Stimulated activated CD8-positive, alpha-beta memory T cell treated with anti-CD3 and anti-CD28 coated beads, Interleukin-2, amount 100 ng/mL, for 48 hours (primary cell): ENCODE results near the gene CCDC9.
A peak's percentile ranks its signal among the peaks of the same experiment; 100 is the strongest.
"Not testable (repeated sequence)": the region's sequence is repeated elsewhere in the genome, so short reads cannot be mapped to it uniquely, and the experiment has no call there.

Experiments used
- DNase-seq, 2 donors: peaks; one replicate each; pipeline ENCODE4 v3.0.0-alpha.2; 2020; ENCODE audit warnings: low read depth in 2 of 2

Gene CCDC9

DNA sequence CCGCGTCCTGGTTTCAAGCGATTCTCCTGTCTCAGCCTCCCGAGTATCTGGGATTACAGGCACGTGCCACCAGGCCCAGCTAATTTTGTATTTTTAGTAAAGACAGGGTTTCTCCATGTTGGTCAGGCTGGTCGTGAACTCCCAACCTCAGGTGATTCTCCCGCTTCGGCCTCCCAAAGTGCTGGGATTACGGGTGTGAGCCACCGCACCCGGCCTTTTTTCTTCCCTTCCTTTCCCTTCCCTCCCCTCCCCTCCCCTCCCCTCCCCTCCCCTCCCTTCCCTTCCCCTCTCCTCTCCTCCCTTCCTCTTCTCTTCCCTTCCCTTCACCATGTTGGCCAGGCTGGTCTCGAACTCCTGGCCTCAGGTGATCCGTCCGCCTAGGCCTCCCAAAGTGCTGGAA is 44.5 kb downstream of the CCDC9 start:
- DNase-seq, result not testable (repeated sequence)

DNA sequence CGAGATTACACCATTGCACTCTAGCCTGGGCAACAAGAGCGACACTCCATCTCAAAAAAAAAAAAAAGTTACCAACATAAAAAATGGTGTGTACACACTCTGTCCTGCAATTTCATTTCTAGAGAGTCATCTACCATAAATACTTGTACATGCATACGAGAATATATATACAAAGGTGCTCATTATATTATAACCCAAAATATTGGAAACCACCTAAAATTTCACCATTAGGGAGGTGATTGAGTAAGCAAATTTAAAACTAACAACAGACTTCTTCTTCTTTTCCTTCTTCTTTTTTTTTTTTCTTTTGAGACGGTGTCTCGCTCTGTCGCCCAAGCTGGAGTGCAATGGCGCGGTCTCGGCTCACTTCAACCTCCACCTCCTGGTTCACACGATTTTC is 45.9 kb downstream of the CCDC9 start:
- DNase-seq, result no peak

DNA sequence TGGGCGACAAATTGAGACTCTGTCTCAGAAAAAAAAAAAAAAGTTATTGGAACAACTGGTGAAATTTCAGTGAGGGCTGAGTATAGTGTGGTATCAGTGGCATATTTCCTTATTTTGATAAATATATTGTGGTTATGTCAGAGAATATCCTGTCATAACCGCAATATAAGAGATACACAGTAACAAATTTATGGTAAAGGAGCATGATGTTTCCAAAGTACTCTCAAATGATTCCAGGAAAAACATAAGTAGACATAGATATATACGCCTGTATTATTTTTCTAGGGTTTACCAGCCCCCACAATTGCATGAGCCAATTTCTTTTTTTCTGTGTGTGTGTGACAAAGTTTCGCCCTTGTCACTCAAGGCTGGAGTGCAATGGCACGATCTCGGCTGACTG is 47.6 kb downstream of the CCDC9 start:
- no peak for DNase-seq

DNA sequence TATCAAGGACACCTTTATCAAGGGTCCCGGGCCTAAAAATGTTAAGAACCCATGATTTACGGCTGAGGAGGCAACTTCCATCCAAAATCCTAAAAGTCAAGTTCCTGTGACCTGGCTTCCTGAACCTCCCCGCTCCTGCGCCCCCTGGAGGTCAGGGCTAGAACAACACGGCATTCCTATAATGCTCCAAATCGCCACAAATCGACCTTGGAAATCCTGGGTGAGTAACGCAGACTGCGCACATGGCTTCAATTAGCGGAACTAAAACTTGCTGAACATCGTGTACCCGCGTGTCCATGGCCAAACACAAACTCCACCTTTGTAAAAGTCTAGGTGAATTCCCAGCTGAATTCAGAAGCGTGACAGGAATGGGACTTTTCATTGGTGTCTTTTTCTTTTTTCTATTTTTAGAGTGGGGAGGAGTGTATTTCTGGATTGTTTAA is 49.0 kb downstream of the CCDC9 start:
- peak; percentile 25 to 34 for DNase-seq

DNA sequence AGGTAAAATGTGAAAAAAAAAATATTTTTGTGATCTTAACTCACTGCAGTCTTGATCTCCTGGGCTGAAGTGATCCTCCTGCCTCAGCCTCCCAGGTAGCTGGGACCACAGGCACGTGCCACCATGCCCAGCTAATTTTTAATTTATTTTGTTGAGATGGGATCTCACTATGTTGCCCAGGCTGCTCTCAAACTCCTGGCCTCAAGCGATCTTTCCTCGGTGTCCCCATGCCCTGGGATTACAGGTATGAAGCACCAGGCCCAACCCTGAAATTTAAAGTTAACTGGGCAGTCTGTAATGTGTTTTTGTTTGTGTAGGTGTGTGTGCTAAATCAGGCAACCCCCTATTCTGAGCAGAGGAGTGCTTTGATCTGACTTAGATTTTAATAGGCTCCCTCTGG is 50.0 kb downstream of the CCDC9 start:
- no peak for DNase-seq

DNA sequence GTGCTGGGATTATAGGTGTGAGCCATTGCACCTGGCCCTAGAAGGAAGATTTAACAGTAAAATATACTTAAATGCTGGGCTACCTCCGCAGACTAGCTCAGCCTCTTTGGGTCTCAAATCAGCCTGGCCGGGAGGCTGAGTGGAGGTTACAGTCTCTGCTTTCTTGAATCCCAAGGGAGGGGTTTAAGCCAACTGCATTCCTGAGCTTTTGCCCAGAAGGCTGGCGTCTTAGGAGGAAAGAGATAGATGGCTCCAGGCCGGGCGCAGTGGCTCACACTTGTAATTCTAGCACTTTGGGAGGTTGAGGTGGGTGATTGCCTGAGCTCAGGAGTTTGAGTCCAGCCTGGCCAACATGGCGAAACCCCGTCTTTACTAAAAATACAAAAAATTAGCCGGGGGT is 52.7 kb downstream of the CCDC9 start:
- no peak for DNase-seq

DNA sequence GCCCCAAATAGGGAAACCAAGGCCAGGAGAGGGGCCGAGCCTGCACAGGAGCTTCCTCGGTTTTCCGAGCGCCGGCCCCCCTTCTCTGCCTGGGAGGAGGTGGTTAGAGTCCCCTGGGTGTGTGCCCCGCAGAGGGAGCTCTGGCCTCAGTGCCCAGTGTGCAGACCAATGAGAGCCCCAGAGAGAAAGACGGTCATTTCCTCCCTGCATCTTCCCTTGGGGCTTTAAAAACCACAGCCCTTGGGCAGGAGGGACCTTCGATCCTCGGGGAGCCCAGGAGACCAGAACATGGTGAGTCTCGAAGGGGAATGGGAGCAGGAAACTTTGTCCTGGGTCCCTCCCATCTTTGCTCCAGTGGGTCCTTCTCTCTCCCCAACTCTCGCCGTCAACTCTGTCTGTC is 53.3 kb downstream of the CCDC9 start, which contains the start of gene C5AR1:
C5AR1 (plus strand) TSS at position 254 of the 400 bp plus-strand sequence; CDS start at position 289, 35 bp downstream.
- DNase-seq, result no peak

DNA sequence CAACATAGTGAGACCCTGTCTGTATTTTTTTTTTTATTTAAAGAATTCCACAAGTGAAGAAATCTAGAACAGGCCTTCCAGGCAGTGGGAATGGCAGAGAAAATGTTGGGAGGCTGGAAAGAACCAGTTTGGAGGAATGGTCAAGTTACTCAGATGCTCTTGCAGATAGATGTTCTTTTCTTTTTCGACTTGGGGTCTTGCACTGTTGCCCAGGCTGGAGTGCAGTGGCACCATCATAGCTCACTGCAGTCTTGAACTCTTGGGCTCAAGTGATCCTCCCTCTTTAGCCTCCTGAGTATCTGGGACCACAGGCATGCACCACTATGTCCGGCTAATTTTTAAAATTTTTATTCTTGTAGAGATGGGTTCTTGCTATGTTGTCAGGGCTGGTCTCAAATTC is 54.0 kb downstream of the CCDC9 start:
- no peak for DNase-seq

DNA sequence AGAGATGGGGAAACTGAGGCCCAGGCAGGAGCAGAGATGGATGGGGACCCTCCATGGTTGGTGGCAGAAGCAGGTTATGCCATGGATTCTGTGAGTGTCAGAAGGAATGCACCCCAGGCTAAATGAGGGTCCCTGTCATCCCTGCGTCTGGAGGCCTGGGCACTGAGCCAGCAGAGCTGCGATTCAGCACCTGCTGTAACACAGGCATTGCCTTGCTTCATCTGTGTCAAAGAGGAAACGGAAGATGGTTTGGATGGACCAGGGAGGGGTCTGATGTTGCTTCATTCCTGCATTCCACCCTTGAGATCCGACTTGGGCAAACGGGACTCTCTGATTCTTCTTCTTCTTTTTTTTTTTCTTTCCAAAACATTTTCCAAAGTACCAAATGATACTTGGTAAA is 54.5 kb downstream of the CCDC9 start:
- DNase-seq, result no peak

DNA sequence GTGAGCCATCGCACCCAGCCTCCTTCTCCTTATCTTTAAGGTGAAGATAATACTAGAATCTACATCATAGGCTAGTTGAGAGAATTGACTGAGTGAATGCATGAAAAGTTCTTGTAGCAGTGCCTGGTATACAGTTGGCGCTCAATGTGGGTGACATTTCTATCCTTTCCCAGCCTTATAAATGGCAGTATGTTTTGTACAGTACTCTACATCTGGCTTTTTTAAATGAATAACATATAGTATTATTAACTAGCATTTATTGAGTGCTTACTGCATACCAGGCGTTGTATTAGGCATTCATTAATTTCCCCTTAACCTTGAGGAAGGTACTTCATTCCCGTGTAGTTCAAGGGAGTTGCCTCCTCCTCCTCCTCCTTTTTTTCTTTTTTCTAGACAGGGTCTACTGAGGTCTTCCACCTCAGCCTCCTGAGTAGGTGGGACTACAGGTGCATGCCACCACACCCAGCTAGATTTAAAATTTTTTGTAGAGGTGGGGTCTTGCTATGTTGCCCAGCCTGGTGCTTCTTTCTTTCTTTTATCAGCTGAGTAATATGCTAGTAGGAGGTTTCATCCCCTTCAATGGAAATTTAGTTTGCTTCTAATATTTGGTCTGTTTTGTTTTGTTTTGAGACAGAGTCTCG is 56.2 kb downstream of the CCDC9 start:
- DNase-seq, result no peak

DNA sequence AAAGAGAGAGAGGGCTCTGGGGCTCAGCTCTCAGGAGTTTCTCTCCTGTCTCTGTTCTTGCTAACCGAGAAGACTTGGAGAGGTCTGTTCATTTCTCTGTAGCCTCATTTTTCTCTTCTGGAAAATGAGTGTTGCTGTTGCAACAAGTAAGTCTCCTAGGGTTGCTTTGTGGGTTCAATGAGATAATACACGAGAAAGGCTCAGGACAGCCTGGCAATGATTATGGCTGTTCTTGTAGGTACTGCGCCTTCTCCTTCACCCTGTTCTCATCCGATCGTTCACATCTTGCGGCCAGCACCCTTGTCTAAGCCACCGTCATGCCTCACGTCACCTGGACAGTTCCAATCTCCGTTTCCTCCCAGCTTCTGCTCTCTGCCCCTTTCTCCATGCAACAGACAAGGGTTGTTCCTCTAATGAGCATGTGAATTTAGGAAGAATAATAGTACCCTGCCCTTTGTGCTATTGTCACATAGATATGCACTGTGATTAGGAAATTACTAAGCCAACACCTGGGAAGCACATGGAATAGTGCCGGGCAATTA is 57.5 kb downstream of the CCDC9 start:
- no peak for DNase-seq

DNA sequence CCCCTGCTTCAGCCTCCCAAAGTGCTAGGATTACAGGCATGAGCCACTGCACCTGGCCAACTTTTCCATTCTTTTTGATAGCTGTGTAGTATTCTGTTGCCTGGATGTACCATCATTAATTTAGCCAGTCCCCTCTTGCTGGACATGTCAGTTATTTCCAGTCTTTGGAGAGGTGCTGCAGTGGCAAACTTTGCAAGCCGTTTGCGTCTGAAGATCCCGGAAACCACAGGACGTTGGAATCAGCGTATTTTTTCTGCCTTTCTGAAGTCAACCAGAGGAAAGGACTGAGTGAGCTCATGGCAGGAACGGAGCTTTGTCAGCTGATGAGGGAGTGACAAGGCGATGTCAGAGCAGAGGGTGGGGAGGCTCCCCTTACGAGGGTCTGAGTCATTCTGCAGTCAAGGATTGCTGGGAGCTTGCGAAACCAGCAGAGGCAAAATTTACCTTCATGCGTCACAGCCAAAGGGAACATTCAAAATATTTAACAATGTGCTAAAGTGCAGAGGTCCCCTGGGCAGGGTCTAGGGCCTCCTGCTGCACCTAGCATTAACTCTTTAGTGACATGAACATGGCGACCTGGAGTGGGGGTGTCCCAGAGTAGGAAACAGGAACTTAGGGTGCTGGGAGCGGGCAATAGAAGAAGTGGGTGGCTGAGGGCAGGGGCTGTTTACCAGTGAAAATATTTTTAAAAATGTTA is 58.9 kb downstream of the CCDC9 start:
- peak in 1 of 2 donors; percentile 17 for DNase-seq

DNA sequence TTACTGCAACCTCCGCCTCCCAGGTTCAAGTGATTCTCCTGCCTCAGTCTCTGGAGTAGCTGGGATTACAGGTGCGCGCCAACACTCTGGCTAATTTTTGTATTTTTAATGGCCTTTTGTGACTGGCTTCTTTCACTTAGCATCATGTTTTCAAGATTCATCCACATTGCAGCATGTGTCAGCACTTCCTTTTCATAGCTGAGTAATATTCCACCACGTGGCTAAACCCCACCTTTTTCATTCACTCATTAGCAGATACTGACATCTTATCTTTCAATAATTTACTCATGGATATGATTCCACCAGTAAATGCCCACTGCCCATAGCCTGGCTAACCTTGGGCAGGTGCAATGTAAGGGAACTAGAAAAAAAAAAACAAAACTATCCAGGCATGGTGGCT is 60.2 kb downstream of the CCDC9 start:
- DNase-seq, result no peak

DNA sequence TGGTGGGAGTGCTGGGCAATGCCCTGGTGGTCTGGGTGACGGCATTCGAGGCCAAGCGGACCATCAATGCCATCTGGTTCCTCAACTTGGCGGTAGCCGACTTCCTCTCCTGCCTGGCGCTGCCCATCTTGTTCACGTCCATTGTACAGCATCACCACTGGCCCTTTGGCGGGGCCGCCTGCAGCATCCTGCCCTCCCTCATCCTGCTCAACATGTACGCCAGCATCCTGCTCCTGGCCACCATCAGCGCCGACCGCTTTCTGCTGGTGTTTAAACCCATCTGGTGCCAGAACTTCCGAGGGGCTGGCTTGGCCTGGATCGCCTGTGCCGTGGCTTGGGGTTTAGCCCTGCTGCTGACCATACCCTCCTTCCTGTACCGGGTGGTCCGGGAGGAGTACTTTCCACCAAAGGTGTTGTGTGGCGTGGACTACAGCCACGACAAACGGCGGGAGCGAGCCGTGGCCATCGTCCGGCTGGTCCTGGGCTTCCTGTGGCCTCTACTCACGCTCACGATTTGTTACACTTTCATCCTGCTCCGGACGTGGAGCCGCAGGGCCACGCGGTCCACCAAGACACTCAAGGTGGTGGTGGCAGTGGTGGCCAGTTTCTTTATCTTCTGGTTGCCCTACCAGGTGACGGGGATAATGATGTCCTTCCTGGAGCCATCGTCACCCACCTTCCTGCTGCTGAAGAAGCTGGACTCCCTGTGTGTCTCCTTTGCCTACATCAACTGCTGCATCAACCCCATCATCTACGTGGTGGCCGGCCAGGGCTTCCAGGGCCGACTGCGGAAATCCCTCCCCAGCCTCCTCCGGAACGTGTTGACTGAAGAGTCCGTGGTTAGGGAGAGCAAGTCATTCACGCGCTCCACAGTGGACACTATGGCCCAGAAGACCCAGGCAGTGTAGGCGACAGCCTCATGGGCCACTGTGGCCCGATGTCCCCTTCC is 63.9 kb downstream of the CCDC9 start:
- DNase-seq, result no peak
